HG03159 (cell line): ENCODE measurements around the gene ABHD6.
"Not testable (repeated sequence)": the region's sequence is repeated elsewhere in the genome, so short reads cannot be mapped to it uniquely, and the experiment has no call there.

Experiments used
- ATAC-seq: cut with Tn5 transposase; IDR thresholded peaks from one replicate; pipeline ENCODE4 v1.9.1; 2021; ENCODE audit warnings: mild to moderate bottlenecking, moderate library complexity; ENCODE audit not compliant: unreplicated experiment

The ABHD6 gene

GRCh38 chr3:58209933-58210332, 27.7 kb upstream of the ABHD6 start:
- no peak for ATAC-seq

GRCh38 chr3:58210761-58211460, 26.7 kb upstream of the ABHD6 start, which contains the start of gene DNASE1L3:
Gene DNASE1L3 (minus strand): TSS chr3:58210972. CDS start chr3:58210906, 66 bp downstream.
- ATAC-seq, result no peak

- peak; percentile 80 for ATAC-seq
Measured at GRCh38 chr3:58214484-58215316, 22.9 kb upstream of the ABHD6 start.

GRCh38 chr3:58215317-58216025, 22.1 kb upstream of the ABHD6 start:
- no peak for ATAC-seq

GRCh38 chr3:58216496-58217195, 20.9 kb upstream of the ABHD6 start:
- ATAC-seq, result no peak

- ATAC-seq, result peak; percentile 31
Measured at GRCh38 chr3:58217209-58217811, 20.3 kb upstream of the ABHD6 start.

- no peak for ATAC-seq
Measured at GRCh38 chr3:58218904-58219303, 18.7 kb upstream of the ABHD6 start.

- ATAC-seq, result no peak
Measured at GRCh38 chr3:58222161-58222724, 15.3 kb upstream of the ABHD6 start.

- ATAC-seq, result no peak
Measured at GRCh38 chr3:58223855-58224254, 13.7 kb upstream of the ABHD6 start.

GRCh38 chr3:58227933-58228332, 9.7 kb upstream of the ABHD6 start:
- ATAC-seq, result not testable (repeated sequence)

- no peak for ATAC-seq
Measured at GRCh38 chr3:58230876-58231552, 6.6 kb upstream of the ABHD6 start.

- no peak for ATAC-seq
Measured at GRCh38 chr3:58231666-58232065, 5.9 kb upstream of the ABHD6 start.

GRCh38 chr3:58234516-58234931, 3.1 kb upstream of the ABHD6 start:
- ATAC-seq, result no peak

GRCh38 chr3:58235970-58236369, 1.6 kb upstream of the ABHD6 start:
- no peak for ATAC-seq

GRCh38 chr3:58236527-58237237, 910 bp upstream of the ABHD6 start:
- ATAC-seq, result no peak

GRCh38 chr3:58237941-58238681, 519 bp downstream of the ABHD6 start:
- ATAC-seq, result peak; percentile 41

GRCh38 chr3:58238830-58239229, 1.2 kb downstream of the ABHD6 start:
- ATAC-seq, result no peak
